OCI-LY3 (cell line): Measurements from ENCODE around the gene PRPF6.
A peak's percentile ranks its signal among the peaks of the same experiment; 100 is the strongest.

Experiments used
- H2AFZ ChIP-seq: fragments of 200-600, 300-600 bp; shearing (Covaris generic); 2 replicates; pipeline ENCODE4 v1.6.0; 2014; ENCODE audit warnings: antibody characterized with exemption, low read depth, low read length
- H3K27ac ChIP-seq: fragments of 200-600, 300-600 bp; sonication (generic); 2 replicates; pipeline ENCODE4 v1.5.1; 2014; ENCODE audit warnings: mild to moderate bottlenecking, low read length, moderate library complexity, mixed read lengths
- H3K27me3 ChIP-seq: fragments of 200-600, 300-600 bp; sonication (generic); 2 replicates; pipeline ENCODE4 v1.6.1; 2014; ENCODE audit warnings: low read depth, low read length, mixed read lengths
- H3K36me3 ChIP-seq: fragments of 200-600, 300-600 bp; sonication (generic); replicated peaks from 2 replicates; pipeline ENCODE3; 2014; ENCODE audit warnings: low read depth, low read length, mixed read lengths
- H3K4me1 ChIP-seq: fragments of 300-600, 200-600 bp; sonication (generic); 2 replicates; pipeline ENCODE4 v1.6.1; 2014; ENCODE audit warnings: low read length, mixed read lengths
- H3K4me2 ChIP-seq: fragments of 200-600, 300-600 bp; sonication (generic); 2 replicates; pipeline ENCODE4 v1.6.1; 2014; ENCODE audit warnings: low read length, mixed read lengths
- H3K4me3 ChIP-seq: fragments of 300-600, 200-600 bp; sonication (generic); 2 replicates; pipeline ENCODE4 v1.5.1; 2014; ENCODE audit warnings: antibody characterized with exemption, mild to moderate bottlenecking, low read length, moderate library complexity
- H3K79me2 ChIP-seq: fragments of 300-600, 200-600 bp; shearing (Covaris generic); 2 replicates; pipeline ENCODE4 v1.6.1; 2014; ENCODE audit warnings: mild to moderate bottlenecking, low read length, mixed read lengths
- H3K9ac ChIP-seq: fragments of 300-600, 200-600 bp; shearing (Covaris generic); 2 replicates; pipeline ENCODE4 v1.6.0; 2014; ENCODE audit warnings: mild to moderate bottlenecking, low read length, moderate library complexity
- H3K9me3 ChIP-seq: fragments of 200-600, 300-600 bp; shearing (Covaris generic); 2 replicates; pipeline ENCODE4 v1.6.1; 2014; ENCODE audit warnings: low read length, mixed read lengths; ENCODE audit not compliant: insufficient read depth
- H4K20me1 ChIP-seq: fragments of 200-600, 300-600 bp; sonication (generic); 2 replicates; pipeline ENCODE4 v1.6.1; 2016; ENCODE audit warnings: low read length, mixed read lengths; ENCODE audit not compliant: insufficient read depth
- CTCF ChIP-seq: fragments of 200-600, 300-600 bp; sonication (generic); IDR thresholded peaks from 2 replicates; pipeline ENCODE4 v1.5.1; 2014; ENCODE audit warnings: antibody characterized with exemption, low read length, low read depth
- EZH2phosphoT487 ChIP-seq: fragments of 200-600 bp; shearing (Covaris generic); IDR thresholded peaks from 2 replicates; pipeline ENCODE4 v1.6.1; 2018; ENCODE audit warnings: antibody characterized with exemption, mixed run types, low read depth

PRPF6 gene

DNA sequence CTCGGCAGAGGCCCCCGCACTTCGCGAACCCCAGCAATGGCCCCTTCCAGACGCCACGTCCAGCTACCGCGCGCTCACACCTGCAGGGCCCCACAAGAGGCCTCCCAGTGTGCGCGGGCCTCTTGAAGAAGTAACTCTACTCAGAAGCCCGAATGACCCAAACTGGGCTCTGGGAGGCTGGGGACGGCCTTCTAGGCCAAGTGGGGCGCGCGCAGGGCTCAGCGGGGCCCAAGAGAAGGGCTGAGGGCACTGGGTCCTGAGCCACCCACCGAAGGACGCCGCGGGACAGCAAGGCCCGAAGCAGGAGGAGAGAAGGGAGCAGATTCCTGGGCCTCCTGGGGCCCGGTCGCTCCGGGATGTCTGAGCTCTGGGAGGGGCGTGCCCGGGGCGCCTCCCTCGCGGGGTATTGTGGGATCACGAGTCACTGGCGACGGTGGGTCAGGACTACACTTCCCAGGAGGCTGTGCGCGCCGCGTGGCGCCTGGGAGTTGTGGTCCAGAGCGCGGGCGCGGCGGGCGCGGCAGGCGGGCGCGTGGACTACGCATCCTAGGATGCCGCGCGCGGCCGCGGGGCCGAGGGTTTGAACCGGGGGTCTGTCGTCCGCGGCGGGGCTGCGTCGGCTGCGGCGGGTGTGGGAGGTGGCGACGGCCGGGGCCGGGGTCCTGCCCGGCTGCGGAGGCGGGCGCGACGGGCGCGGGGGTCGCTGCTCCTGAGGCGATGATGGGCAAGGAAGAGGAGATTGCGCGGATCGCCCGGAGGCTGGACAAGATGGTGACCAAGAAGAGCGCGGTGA is 81.9 kb downstream of the PRPF6 start, which contains the start of gene TCEA2:
TSS of gene TCEA2 (plus strand) at position 603 of the 793 bp plus-strand sequence. CDS start at position 718, 115 bp downstream.
- TF ChIP-seq EZH2phosphoT487 (no peak), CTCF (no peak)
- Histone ChIP-seq H2AFZ (peak within 1 kb of the TSS; percentile 83; the same call in 1 of the 2 replicates), H3K4me3 (peak within 1 kb of the TSS; percentile 88), H3K27ac (no peak within 1 kb of the TSS), H3K27me3 (peaks cover 4% of the 10 kb centered on the region; the same call in 1 of the 2 replicates), H3K4me2 (peak within 1 kb of the TSS; percentile 91), H3K36me3 (no peaks in the 10 kb centered on the region), H3K9ac (peak within 1 kb of the TSS; percentile 78), H4K20me1 (no peaks in the 10 kb centered on the region), H3K9me3 (no peaks in the 10 kb centered on the region), H3K79me2 (no peaks in the 10 kb centered on the region), H3K4me1 (peaks cover 29% of the 10 kb centered on the region)

GRCh38 chr20:64063389-64064144 is 82.6 kb downstream of the PRPF6 start:
- H3K4me3 ChIP-seq, result peak overlapping the region; percentile 88
- H4K20me1 ChIP-seq, result no peaks in the 10 kb centered on the region
- H3K4me1 ChIP-seq, result peaks cover 21% of the 10 kb centered on the region
- peak overlapping the region; percentile 91 for H3K4me2 ChIP-seq
- H3K27ac ChIP-seq, result no peak overlapping the region
- H3K27me3 ChIP-seq, result peaks cover 4% of the 10 kb centered on the region; the same call in 1 of the 2 replicates
- TF ChIP-seq CTCF, result no peak
- no peak for TF ChIP-seq EZH2phosphoT487
- no peaks in the 10 kb centered on the region for H3K36me3 ChIP-seq
- peak overlapping the region; percentile 78 for H3K9ac ChIP-seq
- H2AFZ ChIP-seq, result no peak overlapping the region
- no peaks in the 10 kb centered on the region for H3K79me2 ChIP-seq
- H3K9me3 ChIP-seq, result no peaks in the 10 kb centered on the region

DNA sequence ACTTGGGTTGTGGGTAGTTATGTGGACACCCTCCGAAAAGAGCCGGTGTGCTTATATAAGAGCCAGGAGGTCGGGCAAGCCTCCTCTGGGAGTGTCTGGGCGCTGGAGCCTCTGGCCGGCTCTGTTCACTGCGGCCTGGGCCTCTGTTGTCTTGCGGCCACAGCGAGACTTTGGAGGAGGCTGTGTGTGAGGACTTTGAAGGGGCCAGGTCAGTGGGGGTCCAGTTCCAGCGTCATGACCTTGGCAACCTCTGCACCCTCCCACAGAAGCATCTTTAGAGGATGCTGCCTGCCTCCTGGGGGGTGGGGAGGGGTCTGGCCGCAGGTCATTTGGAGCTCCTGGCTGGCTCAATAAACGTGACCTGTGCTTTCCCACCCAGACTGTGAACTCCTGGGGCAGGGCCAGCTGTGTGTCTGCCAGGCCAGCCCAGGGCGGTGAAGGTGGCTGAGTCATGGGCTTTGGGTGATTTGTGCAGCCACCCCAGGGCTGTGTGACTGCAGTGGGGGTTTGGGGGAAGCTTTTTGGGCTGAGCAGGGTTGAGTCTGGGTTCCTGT is 83.3 kb downstream of the PRPF6 start:
- no peak for TF ChIP-seq EZH2phosphoT487
- no peak for TF ChIP-seq CTCF
- peak overlapping the region; percentile 88 for H3K4me3 ChIP-seq
- H3K9ac ChIP-seq, result peak overlapping the region; percentile 78; the same call in 1 of the 2 replicates

More for the DNA sequence above, 83.3 kb downstream of the PRPF6 start:
- Histone ChIP-seq H3K27me3 (peaks cover 4% of the 10 kb centered on the region; the same call in 1 of the 2 replicates), H2AFZ (no peak overlapping the region), H3K36me3 (no peaks in the 10 kb centered on the region), H4K20me1 (no peaks in the 10 kb centered on the region), H3K27ac (no peak overlapping the region), H3K4me1 (peaks cover 20% of the 10 kb centered on the region), H3K9me3 (no peaks in the 10 kb centered on the region), H3K4me2 (peak overlapping the region; percentile 91), H3K79me2 (no peaks in the 10 kb centered on the region)
